GM18861 (cell line): ENCODE measurements around the gene STX4.
A peak's percentile ranks its signal among the peaks of the same experiment; 100 is the strongest.

Source experiments
- ATAC-seq: cut with Tn5 transposase; IDR thresholded peaks from one replicate; pipeline ENCODE4 v1.9.1; 2021; ENCODE audit not compliant: unreplicated experiment

STX4 gene

DNA sequence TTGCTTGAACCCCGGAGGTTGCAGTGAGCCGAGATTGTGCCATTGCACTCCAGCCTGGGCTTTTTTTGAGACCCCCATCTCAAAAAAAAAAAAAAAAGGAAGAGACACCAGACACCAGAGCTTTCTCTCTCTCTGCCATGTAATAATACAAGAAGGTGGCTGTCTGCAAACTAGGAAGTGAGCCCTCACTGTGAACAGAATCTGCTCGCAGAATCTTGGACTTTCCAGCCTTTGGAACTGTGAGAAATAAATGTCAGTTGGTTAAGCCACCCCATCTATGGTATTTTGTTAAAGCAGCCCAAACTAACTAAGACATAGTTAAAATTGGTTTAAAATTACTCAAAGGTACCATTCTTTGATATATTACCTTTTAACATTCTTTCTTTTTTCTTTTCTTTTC lies 12.8 kb upstream of the STX4 start:
- no peak for ATAC-seq

DNA sequence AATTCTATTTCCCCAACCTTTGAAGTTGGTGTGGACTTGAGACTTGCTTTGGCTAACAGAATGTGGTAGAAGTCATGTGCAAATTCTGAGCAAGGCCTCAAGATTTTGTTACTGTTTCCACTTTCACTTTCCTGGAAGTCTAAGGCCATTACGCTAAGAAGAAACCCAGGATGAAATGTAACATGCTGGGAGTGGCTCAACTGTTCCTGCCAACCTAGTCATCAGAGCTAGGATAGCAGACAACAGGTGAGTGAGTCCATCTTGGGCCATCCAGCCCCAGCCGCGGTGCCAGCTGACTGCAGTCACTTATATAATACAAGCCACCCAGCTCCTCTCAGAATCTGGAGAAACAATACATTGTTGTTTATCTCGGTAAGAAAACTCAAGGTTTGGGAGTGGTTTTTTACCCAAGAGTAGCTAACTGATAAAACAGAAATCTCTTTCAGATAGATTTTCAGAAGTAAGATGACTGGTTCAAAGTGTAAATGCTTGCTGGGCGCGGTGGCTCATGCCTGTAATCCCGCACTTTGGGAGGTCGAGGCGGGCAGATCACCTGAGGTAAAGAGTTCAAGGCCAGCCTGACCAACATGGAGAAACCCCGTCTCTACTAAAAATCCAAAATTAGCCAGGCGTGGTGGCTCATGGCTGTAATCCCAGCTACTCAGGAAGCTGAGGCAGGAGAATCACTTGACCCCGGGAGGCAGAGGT lies 10.7 kb upstream of the STX4 start:
- ATAC-seq, result no peak

DNA sequence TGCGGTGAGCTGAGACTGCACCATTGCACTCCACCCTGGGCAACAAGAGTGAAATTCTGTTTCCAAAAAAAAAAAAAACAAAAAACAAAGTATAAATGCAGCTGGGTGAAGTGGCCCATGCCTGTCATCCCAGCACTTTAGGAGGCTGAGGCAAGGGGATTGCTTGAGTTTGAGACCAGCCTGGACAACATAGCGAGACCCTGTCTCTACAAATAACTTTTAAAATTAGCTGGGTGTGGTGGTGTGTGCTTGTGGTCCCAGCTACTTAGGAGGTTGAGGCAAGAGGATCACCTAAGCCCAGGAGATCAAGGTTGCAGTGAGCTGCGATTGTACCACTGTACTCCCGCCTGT lies 10.1 kb upstream of the STX4 start:
- no peak for ATAC-seq

DNA sequence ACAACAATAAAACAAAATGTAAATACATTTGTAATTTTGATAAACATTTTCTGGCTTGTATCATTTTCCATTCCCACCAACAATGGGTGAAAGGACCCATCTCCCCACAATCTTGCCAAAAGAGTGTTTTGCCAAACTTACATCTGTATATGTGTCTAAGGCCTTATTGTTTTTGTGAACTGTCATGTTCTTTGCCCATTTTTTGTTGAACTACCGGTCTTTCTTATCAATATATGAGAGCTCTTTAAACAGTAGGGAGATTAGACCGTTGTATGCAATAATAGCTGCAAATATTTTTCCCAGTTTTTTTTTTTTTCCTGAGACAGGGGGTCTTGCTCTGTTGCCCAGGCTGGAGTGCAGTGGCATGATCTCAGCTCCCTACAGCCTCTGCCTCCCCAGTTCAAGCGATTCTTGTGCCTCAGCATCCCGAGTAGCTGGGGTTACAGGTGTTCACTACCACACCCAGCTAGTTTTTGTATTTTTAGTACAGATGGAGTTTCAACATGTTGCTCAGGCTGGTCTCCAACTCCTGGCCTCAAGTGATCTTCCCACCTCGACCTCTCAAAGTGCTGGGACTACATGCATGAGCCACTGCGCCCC lies 9.6 kb upstream of the STX4 start:
- no peak for ATAC-seq

DNA sequence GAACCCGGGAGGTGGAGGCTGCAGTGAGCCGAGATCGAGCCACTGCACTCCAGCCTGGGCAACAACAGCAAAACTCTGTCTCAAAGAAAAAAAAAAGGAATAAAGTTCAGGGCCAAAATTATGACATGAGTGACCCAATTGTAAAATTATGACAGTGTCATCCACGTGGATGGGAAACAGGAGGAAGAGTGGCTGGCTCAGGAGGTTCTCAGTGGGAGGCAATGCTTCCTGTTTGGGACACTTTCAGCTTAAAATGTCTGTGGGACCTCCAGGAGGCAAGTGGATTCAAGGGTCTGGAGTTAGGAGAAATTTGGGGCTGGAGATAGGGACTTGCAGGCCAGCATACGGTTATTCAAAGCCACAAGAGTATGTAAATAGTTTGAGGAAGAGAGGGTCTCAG lies 8.0 kb upstream of the STX4 start:
- ATAC-seq, result no peak

DNA sequence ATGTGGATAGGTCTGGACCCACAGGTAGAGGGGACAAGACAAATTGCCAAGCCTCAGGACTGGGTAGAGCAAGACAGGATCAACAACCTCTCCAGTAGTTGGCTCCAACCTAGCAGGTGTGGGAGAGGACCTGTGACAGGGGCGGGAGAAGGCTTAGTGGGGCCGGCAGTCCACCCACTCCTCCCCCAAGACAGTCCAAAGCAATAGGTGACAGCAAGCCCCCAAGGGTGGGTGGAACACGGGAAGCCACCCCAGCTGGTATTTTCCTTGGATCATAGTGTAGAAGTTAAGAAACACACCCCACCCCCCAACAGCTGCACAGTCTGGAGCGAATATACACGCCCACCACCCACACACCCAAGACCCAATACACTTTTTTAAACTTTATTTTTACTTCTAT lies 4.1 kb upstream of the STX4 start:
- ATAC-seq, result no peak

DNA sequence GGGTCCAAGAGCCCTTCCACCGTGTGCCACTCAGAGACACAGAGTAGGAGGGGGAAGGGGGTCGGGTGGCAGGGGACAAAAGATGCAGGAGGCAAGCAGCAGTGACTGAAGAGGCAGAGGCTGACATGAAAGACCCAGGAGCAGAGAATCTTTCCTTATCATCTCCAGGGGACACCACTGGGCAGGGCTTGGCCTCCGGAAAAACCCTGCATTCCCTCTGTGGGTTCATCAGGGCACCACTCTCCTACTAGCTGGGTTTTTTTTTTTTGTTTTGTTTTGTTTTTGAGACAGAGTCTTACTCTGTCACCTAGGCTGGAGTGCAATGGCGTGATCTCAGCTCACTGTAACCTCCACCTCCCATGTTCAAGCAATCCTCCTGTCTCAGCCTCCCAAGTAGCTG lies 2.1 kb upstream of the STX4 start:
- ATAC-seq, result no peak

DNA sequence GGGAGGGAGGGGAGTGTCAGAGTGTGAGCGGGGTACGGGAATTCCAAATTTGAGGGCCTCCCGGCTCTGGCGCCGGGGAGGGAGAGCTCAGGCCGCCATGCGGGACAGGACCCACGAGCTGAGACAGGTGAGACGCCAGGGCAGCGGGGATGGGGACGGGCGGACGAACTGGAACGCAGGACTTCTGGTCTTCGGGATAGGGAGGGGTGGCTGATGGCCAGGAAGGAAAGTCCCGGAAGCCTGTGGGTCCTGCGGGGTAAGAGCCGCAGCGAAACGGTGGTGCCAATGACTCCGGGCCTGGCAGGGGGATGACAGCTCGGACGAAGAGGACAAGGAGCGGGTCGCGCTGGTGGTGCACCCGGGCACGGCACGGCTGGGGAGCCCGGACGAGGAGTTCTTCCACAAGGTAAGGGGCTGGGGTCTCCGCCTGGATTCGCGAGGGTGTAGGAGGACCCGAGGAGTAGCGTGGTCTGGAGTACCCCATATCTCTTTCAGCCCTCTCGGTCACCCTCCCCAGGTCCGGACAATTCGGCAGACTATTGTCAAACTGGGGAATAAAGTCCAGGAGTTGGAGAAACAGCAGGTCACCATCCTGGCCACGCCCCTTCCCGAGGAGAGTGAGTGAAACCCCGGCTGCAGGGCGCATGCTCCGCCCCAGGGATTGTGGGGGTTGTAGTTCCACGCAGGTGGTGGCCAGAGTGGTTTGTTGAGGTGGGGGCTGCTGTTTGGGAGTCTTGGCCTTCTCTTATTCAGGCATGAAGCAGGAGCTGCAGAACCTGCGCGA lies 543 bp downstream of the STX4 start:
- peak; percentile 47 for ATAC-seq

DNA sequence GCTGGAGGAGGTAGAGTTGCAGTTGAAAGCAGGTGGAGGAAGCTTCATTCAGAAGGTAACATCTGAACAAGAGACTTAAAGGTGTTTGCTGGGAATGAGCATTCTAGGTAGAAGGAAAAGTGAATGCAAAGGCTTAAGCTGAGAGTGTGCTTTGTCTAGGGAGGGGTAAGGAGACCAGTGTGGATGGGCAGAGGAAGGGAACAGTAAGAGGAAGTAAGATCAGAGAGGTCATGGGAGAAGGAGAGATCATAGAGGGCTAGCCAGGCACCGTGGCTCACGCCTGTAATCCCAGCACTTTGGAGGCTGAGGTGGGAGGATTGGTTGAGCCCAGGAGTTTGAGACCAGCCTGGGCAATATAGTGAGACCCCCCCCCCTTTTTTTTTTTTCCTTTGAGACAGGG lies 3.3 kb downstream of the STX4 start:
- ATAC-seq, result no peak

DNA sequence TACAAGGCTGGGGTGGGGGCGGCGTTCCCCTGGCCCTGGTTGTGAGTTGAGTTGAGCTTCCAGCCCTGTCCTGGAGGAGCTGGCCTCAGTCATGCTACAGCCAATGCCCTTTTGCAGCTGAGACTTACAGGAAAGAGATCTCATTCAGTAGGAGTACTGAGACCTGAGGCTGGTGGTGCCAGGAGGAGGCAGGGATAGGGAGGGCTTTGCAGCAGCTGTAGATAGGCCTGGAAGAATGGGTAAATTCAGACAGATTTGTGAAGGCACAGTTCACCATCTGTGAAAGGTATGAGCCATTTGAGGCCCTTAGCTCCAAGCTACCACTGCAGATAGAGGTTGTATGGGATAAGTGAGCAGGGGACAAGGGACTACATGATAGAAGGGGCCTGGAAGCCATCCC lies 5.6 kb downstream of the STX4 start:
- ATAC-seq, result no peak

DNA sequence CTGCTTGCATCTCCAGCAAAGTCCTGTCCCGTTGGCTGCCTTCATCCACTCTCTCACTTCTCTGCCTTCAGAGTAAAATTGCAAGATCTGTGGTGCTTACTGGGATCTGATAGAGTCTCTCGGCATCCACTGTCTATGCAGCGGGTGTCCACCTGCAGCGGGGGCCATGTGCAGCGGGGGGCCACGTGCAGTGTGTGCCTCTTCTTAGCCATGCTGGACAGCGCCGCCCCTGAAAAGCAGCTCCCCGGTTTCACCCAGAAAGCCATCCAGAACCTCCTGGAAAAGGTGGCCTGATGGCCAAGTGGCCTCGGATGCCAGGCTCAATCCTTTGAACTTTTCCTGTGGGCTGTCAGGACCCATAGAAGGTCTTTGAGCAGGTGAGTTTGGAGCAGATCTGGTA lies 9.5 kb downstream of the STX4 start:
- ATAC-seq, result no peak

DNA sequence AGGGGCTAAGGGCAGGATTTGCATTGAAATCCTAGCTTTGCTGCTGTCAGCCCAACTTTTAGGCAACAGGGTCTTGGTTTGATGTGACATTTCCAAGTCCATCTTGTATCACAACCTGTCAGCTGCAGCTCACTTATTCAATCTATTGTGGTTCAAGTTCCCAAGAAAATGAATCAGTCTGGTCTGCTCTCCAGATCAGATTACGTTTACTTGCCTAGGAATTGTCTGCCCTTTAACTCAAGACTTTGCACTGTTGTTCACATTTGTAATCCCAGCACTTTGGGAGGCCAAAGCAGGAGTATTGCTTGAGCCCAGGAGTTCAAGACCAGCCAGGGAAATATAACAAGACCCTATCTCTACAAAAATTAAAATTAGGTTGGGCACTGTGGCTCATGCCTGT lies 10.0 kb downstream of the STX4 start:
- no peak for ATAC-seq

DNA sequence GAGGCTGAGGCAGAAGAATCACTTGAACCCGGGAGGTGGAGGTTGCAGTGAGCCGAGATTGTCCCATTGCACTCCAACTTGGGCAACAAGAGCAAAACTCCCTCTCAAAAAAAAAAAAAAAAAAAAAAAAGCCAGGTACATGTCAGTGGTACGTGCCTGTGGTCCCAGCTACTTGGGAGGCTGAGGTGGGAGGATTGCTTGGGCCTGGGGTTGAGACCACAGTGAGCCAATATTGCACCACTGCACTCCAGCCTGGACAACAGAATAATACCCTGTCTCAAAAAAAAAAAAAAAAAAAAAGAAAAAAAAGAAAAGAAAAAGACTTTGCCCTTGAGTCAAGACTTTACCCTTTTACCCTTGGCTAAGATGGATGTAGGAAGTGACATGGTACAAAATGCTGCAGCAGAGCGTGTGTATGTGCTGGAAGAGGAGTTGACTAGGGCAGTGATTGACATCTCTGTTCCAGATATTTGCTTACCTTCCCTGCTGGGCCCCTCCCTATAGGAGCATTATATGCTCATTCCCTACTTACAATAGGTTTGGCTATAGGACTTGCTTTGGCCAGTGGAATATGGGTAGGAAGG lies 10.6 kb downstream of the STX4 start:
- ATAC-seq, result no peak

DNA sequence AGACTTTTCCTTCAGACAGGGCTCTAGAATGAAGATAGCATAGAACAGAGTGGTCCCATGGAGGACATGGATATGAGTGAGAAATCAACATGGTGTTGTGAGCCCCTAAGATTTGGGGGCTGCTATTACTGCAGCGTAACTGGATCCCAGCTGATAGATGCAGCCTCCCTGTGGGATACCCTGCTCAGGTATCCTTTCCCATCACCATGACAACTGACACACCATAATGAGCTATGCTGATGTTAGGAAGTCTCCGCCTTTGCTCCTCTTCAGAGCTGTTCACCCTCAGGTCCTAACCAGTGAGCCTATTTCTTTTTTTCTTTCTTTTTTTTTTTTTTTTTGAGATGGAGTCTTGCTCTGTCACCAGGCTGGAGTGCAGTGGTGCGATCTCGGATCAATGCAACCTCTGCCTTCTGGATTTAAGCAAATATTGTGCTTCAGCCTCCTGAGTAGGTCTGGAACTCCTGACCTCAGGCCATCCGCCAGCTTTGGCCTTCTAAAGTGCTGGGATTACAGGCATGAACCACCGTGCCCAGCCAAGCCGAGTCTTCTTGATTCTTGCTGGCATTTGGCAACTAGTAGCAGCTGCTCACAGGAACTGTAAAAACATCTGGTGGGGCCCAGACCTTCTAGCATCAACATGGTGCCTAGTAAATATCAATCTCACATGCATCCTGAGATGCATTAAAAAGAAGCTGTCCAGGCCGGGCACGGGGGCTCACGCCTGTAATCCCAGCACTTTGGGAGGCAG lies 17.1 kb downstream of the STX4 start:
- no peak for ATAC-seq

DNA sequence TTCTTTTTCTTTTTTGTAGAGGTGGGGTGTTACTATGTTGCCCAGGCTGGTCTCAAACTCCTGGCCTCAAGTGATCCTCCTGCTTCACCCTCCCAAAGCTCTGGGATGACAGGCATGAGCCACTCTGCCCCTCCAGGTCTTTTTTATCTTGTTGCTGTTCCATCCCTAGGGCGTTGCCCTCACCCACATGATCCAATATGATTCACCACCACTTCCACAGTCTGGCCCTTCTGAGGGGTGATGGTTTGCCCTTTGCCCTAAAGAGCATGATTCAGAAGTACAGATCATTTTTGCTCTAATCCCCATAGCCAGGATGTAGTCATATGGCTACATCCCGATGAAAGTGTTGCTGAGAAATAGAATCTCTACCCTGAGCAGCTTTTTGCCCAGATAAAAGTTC lies 18.8 kb downstream of the STX4 start:
- ATAC-seq, result no peak

DNA sequence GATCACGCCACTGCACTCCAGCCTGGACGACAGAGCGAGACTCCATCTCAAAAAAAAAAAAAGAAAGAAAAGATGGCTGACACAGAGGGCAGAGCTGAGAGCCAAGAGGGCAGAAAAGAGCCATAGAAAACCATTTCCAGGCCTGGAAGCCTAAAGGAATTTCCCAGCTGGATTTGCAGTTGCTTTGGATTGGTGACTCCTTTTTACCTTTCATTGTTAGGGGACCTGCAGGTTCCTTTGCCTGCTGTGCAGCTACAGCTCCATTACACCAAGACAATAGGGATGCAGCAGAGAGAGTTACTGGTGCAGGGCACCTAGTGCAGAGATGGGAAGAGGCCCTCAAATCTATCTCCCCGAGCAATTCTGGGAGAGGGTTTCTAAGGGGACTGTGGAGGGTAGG lies 22.3 kb downstream of the STX4 start:
- ATAC-seq, result no peak

DNA sequence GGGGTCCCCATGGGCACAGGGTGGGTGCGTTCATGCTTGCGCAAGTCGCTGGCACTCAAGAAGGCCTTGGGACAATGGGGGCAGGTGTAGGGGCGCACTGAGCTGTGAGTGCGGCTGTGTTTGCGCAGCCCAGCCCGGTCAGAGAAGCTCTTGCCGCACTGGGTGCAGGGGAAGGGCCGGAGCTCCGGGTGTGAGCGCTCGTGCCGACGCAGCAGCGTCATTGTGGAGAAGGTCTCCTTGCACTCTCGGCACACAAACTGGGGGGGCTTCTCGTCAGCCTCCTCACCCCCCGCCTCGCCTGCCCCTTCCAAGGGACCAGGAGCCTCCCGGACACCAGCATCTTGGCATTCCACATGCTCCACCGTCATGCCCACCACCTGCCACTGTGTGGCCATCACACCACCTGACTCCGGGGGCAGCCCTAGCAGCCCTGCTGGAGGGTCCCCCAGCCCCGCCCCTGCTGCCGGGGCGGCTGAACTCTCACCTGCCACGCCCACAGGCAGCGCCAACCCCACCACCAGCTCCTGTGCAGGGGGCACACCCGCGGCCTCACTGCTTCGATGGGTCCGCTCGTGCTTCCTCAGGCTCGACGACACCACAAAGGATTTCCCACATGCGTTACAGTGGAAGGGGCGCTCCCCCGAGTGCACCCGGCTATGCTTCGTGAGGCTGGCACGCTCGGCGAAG lies 27.9 kb downstream of the STX4 start:
- no peak for ATAC-seq

DNA sequence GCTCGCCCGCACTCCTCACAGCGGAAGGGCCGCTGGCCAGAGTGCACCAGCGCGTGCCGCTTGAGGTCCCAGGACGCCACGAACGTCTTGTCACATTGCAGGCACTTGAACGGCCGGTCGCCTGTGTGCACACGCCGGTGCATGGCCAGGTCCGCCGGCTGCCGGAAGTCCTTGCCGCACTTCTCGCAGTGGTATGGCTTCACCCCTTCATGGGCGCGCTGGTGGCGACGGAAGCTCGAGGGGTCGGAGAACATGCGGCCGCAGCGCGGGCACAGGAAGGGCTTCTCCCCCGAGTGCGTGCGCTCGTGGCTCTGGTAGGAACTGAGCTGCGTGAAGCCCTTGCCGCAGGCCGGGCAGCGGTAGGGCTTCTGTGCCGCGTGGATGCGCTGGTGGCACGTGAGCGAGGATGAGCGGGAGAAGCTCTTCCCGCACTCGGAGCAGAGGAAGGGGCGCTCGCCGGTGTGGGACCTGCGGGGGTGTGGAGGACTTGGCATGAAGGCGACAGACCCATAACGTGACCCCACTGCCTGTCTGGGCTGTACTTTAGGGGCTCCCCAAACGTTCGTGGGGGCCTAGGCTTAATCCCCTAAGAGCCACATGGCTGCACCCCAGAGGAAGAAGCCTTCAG lies 28.6 kb downstream of the STX4 start:
- no peak for ATAC-seq

DNA sequence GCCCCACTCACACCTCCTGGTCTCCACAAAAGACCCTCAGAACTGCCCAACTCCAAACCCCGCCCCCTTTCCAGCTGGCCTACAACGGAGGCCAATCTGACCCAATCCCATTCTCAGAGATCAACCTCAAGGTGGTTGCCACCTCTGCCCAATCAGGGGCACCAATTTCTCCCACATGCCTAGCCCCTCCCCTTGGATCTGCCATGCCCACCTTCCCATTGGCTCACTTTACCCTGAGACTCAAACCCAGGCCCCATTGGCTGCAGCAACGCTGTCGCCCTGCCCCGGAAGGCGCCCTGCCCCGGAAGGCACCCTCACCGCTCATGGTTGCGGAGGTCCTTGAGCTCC lies 30.1 kb downstream of the STX4 start:
- no peak for ATAC-seq

DNA sequence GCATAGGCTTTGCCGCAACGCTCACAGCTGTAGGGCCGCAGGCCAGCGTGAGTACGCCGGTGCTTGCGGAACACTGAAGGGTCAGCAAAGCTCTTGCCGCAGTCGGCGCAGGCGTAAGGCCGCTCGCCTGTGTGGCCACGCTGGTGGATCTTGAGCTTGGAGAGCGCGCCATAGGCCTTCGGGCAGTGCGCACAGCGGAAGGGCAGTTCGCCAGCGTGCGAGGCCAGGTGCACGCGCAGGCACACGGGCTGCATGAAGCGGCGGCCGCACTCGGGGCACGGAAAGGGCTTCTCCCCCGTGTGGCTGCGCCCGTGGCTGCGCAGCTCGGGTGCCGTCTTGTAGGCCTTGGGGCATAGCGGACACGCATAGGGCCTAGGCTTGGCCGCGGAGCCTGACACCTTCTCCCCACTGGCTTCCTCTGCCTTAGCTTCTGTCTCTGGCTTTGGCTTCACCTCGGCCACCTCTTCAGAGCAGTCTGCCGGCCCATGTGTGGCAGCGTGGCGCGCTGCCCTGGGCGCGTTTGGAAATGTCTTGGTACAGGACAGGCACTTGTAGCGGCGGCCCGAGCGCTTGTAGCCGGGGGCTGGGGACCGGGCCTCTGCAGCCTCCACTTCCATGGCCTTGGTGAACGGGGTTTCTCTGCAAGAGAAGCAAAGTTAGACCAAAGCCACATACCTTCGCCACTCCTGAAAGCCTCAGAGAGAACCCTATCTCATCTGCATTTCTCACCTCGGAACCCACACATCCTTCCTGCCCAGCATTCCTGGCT lies 30.7 kb downstream of the STX4 start:
- no peak for ATAC-seq
